Measurements from ENCODE around the gene MCEE. TPM values are rescaled to one million over a fixed set of nuclear protein-coding genes. Genes with fewer than 3 reads are reported as not detected.
A peak's percentile ranks its signal among the peaks of the same experiment; 100 is the strongest.

The MCEE gene
- polyA plus RNA-seq, 1 of the 3 experiments (the other 2 are of a cell fraction) = 6.2 TPM

DNA sequence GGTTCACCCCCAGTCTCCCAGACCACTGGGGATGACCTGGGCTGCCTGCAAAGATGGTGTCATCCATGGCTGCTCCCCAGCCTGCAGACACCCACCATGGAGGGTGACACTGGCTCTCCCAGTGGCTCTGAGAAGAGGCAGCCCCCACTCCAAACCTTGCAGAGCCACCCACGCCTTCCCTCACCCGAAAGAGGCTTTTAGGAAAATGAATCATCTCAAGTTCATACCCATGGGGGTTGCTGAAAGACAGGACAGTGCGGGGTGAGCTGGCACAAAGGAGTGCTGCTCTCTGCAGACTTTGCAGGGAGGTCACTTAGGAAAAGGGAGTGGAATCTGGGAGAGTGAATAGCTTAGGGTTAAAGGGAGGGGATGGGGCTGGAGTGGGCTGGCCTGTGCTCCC, 36.8 kb upstream of the MCEE start (continued):
- TF ChIP-seq POLR2AphosphoS5 (IDR thresholded peaks at IDR 0.05; ENCODE audit: low read depth, low read length) = no peak
- no peak for TF ChIP-seq MXI1 (IDR thresholded peaks at IDR 0.05; ENCODE audit: low read depth, low read length)

DNA sequence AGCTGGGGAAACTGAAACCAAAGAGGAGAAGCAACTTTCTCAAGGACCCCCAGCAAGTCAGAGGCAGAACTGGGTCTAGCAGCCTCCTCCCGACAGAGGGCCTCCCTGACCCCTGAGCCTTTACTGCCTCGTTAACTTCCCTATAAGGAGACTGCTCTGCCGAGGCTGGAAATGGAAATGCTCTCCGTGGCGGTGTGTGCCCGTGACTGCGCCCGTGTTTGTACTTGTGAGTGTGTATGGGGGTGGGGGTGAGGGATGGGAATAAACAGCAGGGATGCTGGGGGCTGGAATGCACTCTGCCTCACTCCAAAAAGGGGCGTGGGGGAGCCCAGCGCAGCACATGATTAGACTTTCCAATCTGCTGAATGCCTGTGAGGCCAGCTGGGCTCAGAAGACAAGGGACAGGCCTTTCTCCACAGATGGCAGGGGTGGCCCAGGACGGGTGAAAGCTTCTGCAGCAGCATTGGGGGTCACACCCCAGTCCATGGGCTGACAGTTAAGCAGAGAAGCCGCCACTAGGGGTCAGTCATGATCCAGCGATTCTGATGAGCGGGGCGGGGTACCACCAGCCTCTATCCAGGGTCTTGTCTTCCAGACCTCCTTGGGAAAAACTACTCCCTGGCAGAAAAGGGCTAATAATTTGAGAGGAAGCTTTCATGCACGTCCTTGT, 27.2 kb upstream of the MCEE start:
- ChIA-PET CTCF (interaction anchor here (0.6 to 3.9 kb wide), 39 partner anchors 8 to 392 kb away, joined by 3 to 42 read pairs (median 4); partner anchors contain the start of gene PAIP2B), POLR2A (no interaction called here)
- Histone ChIP-seq H3K79me2 (ENCODE audit: insufficient read depth) (no peaks in the 10 kb centered on the region), H3K27ac (ENCODE audit: low read depth in 2 of 2, low read length in 1 of 2) (no peak overlapping the region), H3K36me3 (replicated peaks in 1 of 2; ENCODE audit: control insufficient read depth in 1 of 2, insufficient read depth in 2 of 2, low read length in 1 of 2) (no peaks in the 10 kb centered on the region), H3K4me3 (ENCODE audit: low read depth in 2 of 2, low read length in 1 of 2) (peak overlapping the region in 1 of 2 experiments; percentile 55; a peak in 1 of 4 replicates), H4K20me1 (ENCODE audit: insufficient read depth) (no peaks in the 10 kb centered on the region), H3K27me3 (ENCODE audit: insufficient read depth) (peaks cover 5% of the 10 kb centered on the region; the same call in 1 of the 2 replicates), H3K4me2 (peak overlapping the region; percentile 62), H3K9me2 (no peaks in the 10 kb centered on the region), H2AFZ (ENCODE audit: low read depth) (no peak overlapping the region), H3K9ac (no peak overlapping the region), H3F3A (replicated peaks; ENCODE audit: insufficient read depth) (no peaks in the 10 kb centered on the region), H3K4me1 (ENCODE audit: control insufficient read depth in 1 of 2, insufficient read depth in 2 of 2, low read depth in 1 of 2, low read length in 1 of 2) (peaks cover 0 to 9% of the 10 kb centered on the region in 2 experiments; a peak in 1 of 4 replicates), H3K9me3 (no peaks in the 10 kb centered on the region)
- WGBS (ENCODE audit: low lambda C conversion rate) = 28% methylated on average over 11 of the region's 16 CpGs
- no peak for TF ChIP-seq RXRA (IDR thresholded peaks at IDR 0.05; ENCODE audit: borderline replicate concordance, low read depth)
- TF ChIP-seq EZH2phosphoT487 (IDR thresholded peaks at IDR 0.05; ENCODE audit: borderline replicate concordance, low read depth) = no peak
- no peak for TF ChIP-seq GABPA (IDR thresholded peaks at IDR 0.05; ENCODE audit: low read depth)
- TF ChIP-seq, protein P1, sequence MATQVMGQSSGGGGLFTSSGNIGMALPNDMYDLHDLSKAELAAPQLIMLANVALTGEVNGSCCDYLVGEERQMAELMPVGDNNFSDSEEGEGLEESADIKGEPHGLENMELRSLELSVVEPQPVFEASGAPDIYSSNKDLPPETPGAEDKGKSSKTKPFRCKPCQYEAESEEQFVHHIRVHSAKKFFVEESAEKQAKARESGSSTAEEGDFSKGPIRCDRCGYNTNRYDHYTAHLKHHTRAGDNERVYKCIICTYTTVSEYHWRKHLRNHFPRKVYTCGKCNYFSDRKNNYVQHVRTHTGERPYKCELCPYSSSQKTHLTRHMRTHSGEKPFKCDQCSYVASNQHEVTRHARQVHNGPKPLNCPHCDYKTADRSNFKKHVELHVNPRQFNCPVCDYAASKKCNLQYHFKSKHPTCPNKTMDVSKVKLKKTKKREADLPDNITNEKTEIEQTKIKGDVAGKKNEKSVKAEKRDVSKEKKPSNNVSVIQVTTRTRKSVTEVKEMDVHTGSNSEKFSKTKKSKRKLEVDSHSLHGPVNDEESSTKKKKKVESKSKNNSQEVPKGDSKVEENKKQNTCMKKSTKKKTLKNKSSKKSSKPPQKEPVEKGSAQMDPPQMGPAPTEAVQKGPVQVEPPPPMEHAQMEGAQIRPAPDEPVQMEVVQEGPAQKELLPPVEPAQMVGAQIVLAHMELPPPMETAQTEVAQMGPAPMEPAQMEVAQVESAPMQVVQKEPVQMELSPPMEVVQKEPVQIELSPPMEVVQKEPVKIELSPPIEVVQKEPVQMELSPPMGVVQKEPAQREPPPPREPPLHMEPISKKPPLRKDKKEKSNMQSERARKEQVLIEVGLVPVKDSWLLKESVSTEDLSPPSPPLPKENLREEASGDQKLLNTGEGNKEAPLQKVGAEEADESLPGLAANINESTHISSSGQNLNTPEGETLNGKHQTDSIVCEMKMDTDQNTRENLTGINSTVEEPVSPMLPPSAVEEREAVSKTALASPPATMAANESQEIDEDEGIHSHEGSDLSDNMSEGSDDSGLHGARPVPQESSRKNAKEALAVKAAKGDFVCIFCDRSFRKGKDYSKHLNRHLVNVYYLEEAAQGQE (IDR thresholded peaks at IDR 0.05; ENCODE audit: low read depth, low read length) = peak; percentile 52; the same call in 1 of the 2 replicates
- peak; percentile 49 for TF ChIP-seq SMC3 (IDR thresholded peaks at IDR 0.05; ENCODE audit: low read depth, low read length)
- no peak for TF ChIP-seq CHD2 (IDR thresholded peaks at IDR 0.05; ENCODE audit: low read length, partially characterized antibody)
- no peak for TF ChIP-seq POLR2AphosphoS5 (IDR thresholded peaks at IDR 0.05; ENCODE audit: low read depth, low read length)
- TF ChIP-seq TCF12 (IDR thresholded peaks at IDR 0.05) = no peak
- TF ChIP-seq FOSL2 (IDR thresholded peaks at IDR 0.05; ENCODE audit: borderline replicate concordance, low read depth) = no peak
- TF ChIP-seq RAD21 (IDR thresholded peaks at IDR 0.05; ENCODE audit: low read length) = peak; percentile 78
- TF ChIP-seq, protein P2, sequence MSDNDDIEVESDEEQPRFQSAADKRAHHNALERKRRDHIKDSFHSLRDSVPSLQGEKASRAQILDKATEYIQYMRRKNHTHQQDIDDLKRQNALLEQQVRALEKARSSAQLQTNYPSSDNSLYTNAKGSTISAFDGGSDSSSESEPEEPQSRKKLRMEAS (IDR thresholded peaks at IDR 0.05; ENCODE audit: low read depth) = no peak
- TF ChIP-seq ELF1 (IDR thresholded peaks at IDR 0.05) = no peak
- no peak for TF ChIP-seq NRF1 (IDR thresholded peaks at IDR 0.05; ENCODE audit: low read depth, low read length)
- TF ChIP-seq EP300 (IDR thresholded peaks at IDR 0.05; ENCODE audit: borderline replicate concordance in 1 of 2, low read depth in 1 of 2, low read length in 1 of 2) = no peak
- TF ChIP-seq, protein P3, sequence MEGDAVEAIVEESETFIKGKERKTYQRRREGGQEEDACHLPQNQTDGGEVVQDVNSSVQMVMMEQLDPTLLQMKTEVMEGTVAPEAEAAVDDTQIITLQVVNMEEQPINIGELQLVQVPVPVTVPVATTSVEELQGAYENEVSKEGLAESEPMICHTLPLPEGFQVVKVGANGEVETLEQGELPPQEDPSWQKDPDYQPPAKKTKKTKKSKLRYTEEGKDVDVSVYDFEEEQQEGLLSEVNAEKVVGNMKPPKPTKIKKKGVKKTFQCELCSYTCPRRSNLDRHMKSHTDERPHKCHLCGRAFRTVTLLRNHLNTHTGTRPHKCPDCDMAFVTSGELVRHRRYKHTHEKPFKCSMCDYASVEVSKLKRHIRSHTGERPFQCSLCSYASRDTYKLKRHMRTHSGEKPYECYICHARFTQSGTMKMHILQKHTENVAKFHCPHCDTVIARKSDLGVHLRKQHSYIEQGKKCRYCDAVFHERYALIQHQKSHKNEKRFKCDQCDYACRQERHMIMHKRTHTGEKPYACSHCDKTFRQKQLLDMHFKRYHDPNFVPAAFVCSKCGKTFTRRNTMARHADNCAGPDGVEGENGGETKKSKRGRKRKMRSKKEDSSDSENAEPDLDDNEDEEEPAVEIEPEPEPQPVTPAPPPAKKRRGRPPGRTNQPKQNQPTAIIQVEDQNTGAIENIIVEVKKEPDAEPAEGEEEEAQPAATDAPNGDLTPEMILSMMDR (IDR thresholded peaks at IDR 0.05) = peak; percentile 76
- TF ChIP-seq GATA2 (CRISPR knock-in tag; IDR thresholded peaks at IDR 0.05) = no peak
- TF ChIP-seq, protein P4, sequence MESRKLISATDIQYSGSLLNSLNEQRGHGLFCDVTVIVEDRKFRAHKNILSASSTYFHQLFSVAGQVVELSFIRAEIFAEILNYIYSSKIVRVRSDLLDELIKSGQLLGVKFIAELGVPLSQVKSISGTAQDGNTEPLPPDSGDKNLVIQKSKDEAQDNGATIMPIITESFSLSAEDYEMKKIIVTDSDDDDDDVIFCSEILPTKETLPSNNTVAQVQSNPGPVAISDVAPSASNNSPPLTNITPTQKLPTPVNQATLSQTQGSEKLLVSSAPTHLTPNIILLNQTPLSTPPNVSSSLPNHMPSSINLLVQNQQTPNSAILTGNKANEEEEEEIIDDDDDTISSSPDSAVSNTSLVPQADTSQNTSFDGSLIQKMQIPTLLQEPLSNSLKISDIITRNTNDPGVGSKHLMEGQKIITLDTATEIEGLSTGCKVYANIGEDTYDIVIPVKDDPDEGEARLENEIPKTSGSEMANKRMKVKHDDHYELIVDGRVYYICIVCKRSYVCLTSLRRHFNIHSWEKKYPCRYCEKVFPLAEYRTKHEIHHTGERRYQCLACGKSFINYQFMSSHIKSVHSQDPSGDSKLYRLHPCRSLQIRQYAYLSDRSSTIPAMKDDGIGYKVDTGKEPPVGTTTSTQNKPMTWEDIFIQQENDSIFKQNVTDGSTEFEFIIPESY (IDR thresholded peaks at IDR 0.05; ENCODE audit: borderline replicate concordance, low read depth) = no peak
- DNase-seq = peak; percentile 83
